ENCODE measurements around the gene DNHD1.
"Not testable (repeated sequence)": the region's sequence is repeated elsewhere in the genome, so short reads cannot be mapped to it uniquely, and the experiment has no call there.

The DNHD1 gene

GRCh38 chr11:6476571-6476970 is 20.5 kb upstream of the DNHD1 start:
- no peak for FAIRE-seq
- no peak for DNase-seq (ENCODE audit: insufficient read length, low spot score)

DNA sequence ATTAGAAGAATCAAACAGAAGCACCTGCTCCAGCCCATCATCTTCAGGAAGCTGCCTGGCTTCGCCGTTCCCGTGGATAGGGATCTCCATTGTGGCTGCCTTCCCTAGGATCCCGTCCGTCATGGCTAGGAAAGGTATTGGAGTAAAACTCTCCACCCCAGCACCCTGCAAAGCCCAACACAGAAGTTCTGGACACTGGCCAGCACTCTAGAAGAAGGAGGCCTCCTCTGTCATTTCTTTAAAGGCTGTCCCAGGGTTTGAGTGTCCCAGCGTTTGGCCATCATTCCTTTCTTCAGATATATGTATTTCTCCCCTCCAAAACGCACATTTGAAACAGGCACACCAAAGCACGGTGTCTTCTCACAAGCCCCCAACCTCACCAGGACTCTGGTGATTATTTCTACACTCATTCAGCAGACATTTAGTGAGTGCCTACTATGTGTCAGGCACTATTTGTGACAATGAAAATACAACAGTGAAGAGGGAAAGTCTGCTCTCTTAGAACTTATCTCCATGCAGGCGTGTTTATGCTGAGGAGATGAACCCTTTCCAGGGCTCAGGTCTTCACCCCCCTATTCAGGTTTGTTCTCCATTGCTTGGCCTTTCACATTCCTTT is 16.7 kb upstream of the DNHD1 start:
- DNase-seq (ENCODE audit: insufficient read length, low spot score) (no peak), FAIRE-seq (no peak)

DNA sequence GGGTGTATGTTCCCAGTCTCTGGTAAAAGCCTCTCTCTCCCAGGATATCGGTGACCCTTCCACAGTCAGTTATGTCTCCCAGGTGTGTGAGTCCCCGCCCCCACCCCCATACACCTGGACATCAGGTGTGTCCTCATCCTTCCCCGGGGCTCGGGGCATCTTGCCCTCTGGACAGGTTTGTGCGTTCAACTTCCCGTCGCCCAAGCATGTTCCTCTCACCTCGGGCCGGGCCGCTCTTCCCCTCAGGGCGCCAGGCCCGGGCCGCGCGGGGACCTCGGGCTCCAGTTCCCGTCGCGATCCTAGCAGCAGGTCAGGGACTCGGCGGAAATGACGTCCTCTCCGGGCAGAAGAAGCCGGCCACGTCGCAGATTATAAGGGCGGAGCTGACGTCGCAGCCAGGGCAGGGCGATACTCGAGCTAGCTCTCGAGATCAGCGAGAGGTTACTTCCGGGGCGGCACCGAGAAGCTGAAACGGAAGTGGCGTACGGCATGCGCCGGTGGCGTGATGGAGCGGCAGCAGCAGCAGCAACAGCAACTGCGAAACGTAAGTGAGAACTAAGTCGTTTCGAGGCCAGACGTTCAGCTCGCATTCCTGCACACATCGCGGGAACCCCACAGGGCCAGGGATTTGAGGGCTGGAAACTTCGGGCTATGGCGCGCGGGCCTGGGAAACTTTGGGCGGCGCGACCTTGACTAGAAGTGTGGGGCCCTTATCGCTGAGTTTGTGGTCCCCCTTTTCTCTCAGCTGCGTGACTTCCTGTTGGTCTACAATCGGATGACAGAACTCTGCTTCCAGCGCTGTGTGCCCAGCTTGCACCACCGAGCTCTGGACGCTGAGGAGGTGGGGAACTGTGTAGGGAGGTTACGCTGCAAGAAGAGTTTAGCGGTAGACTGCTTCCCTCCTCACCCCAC is 15.8 kb upstream of the DNHD1 start, which contains the start of the genes ARFIP2 and TIMM10B:
Gene ARFIP2, minus strand, starts transcription at position 320 of the 912 bp plus-strand sequence. CDS start 910 bp downstream, outside the sequence.
Gene TIMM10B, plus strand, starts transcription at position 490 of the 912 bp plus-strand sequence. Its CDS starts 16 bp downstream, at position 506.
- FAIRE-seq, result peak; percentile 99
- DNase-seq (ENCODE audit: insufficient read length, low spot score), result peak; percentile 99

DNA sequence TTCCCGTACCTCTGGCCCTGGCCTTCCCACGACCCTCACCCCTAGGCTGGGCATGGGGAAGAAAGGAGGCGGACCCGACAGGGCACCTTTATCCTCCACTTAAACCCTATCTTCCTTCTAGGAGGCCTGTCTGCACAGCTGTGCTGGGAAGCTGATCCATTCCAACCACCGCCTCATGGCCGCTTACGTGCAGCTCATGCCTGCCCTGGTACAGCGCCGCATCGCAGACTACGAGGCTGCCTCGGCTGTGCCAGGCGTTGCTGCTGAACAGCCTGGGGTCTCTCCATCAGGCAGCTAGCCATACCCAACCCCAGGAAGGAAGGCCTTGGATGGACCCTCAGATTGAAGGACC is 15.2 kb upstream of the DNHD1 start:
- DNase-seq (ENCODE audit: insufficient read length, low spot score) (no peak), FAIRE-seq (no peak)

DNA sequence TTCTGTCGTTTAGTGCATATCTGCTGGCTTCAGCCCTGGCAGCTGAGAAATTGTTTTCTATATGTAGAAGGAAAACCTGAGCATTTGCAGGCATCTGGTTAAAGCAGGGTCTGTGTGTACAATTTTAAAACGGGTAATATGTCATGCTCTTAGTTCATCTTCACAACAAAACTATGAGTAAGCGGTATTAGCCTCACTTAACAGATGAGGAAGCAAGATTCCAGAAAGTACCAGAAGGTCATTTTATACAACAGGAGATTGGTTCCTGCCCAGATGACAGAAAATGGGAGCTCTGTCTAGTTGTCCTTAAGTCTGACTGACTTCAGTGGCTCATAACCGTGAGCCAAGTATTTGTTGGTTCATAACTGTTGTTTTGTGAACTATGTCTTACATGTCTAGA is 14.6 kb upstream of the DNHD1 start:
- no peak for DNase-seq (ENCODE audit: insufficient read length, low spot score)
- FAIRE-seq, result no peak

- DNase-seq (ENCODE audit: insufficient read length, low spot score) (no peak), FAIRE-seq (no peak)
Measured at GRCh38 chr11:6483015-6483414, 14.1 kb upstream of the DNHD1 start.

DNA sequence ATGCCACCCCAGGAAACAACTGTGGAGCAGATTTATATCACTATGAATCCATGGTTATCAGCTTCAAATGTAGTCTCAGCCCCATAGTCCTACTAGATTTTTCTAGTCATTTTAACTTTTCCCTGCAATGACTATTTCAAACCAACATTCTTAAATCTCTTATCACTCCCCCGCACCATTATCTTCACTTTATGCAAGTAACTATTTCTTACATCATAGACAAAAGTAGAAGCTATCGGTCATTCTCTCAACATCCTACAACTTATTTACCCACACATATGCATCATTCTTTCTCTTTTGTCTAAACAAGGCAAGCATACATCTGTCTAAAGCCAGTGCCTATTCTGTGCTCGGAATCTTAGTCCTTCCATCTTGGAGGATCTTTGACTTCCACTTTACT is 11.4 kb upstream of the DNHD1 start:
- no peak for FAIRE-seq

GRCh38 chr11:6486256-6486655 is 10.8 kb upstream of the DNHD1 start:
- DNase-seq (ENCODE audit: insufficient read length, low spot score), result no peak
- no peak for FAIRE-seq

More for the DNA sequence above, 11.4 kb upstream of the DNHD1 start:
- no peak for DNase-seq (ENCODE audit: insufficient read length, low spot score)

DNA sequence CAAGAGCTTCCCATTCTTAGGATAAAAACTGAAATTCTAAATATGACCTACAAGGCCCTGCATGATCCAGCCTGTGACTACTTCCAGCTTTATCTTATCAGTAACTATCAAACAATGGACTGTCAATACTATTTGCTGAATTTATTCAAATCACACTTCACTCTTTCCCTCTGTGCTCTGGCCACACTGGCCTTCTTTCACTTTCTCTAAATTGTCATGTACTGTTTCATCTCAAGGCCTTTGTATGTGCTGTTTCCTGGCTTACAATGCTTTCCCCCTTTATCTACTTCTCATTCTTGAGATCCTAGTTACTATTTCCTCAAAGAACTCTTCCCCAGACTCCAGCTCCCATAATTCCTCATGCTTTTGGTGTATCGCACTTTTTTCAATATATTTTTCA is 10.1 kb upstream of the DNHD1 start:
- DNase-seq (ENCODE audit: insufficient read length, low spot score) (no peak), FAIRE-seq (no peak)

- FAIRE-seq (no peak), DNase-seq (ENCODE audit: insufficient read length, low spot score) (no peak)
Measured at GRCh38 chr11:6488342-6488741, 8.7 kb upstream of the DNHD1 start.

- DNase-seq (ENCODE audit: insufficient read length, low spot score), result no peak
- FAIRE-seq, result no peak
Measured at GRCh38 chr11:6488821-6489220, 8.3 kb upstream of the DNHD1 start.

DNA sequence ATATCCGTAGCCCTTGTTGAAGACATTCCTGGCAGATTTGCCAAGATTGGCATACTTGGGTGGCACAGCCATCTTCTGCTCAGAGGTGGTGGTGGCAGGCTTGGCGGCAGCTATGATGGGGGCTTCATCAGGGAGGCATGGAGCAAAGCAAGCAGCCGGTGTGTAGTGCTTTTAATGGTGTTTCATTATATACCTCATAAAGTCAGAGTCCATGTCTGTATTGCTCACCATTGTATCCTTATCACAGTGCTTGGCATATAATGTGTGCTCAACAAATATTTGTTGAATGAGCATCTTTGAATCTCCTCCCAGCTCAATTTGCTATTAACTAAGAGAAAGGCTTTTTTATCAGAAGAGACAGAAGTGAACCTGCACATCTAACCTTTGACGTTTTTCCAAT is 7.8 kb upstream of the DNHD1 start:
- no peak for DNase-seq (ENCODE audit: insufficient read length, low spot score)
- no peak for FAIRE-seq

DNA sequence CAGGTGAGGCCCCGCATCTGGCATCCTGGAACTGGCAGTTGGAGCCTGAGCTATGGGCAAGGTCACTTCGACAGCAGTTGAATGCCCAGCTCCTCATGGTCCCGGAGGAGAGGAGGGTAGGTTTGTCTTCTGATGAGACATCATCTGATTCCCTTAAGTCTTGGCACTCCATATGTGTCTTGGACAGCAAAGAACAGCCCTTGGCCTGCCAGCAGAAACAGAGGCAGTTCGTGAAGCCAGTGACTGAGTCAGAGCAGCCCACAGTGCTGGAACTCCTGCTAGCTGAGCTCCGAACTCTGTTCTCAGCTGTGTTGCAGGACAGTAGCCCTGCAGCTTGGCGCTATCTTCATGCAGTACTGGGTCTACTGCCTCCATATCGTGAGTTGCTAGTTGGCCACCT is 1.0 kb downstream of the DNHD1 start:
- FAIRE-seq (no peak), DNase-seq (ENCODE audit: insufficient read length, low spot score) (no peak)

- DNase-seq (ENCODE audit: insufficient read length, low spot score) (no peak), FAIRE-seq (no peak)
Measured at GRCh38 chr11:6498544-6498943, 1.5 kb downstream of the DNHD1 start.

- DNase-seq (ENCODE audit: insufficient read length, low spot score), result no peak
- FAIRE-seq, result no peak
Measured at GRCh38 chr11:6502382-6502781, 5.3 kb downstream of the DNHD1 start.

GRCh38 chr11:6504166-6504565 is 7.1 kb downstream of the DNHD1 start:
- no peak for DNase-seq (ENCODE audit: insufficient read length, low spot score)
- FAIRE-seq, result no peak

GRCh38 chr11:6505577-6506240 is 8.6 kb downstream of the DNHD1 start:
- DNase-seq (ENCODE audit: insufficient read length, low spot score) (peak; percentile 32), FAIRE-seq (peak; percentile 51)

- no peak for FAIRE-seq
- no peak for DNase-seq (ENCODE audit: insufficient read length, low spot score)
Measured at GRCh38 chr11:6516865-6517264, 19.8 kb downstream of the DNHD1 start.

DNA sequence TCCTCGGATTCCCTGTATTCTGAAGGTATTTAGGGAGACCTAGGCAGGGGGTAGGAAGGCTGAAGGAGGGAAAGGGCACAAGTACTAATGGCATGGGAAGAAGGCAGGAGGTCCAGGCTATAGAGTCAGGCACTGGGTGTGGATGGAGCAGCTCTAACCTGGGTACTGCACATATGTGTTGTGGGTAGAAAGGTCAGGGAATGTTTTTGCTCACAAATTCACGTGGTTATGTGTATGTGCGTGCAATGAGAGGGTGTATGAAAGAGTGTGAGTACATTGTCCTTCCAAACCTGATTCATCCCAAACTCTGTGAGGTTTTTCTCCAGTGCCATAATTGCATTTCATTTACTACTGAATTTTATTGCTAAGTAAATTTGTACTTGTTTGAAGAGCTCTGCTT is 23.2 kb downstream of the DNHD1 start:
- DNase-seq (ENCODE audit: insufficient read length, low spot score), result no peak
- no peak for FAIRE-seq

GRCh38 chr11:6521946-6522345 is 24.9 kb downstream of the DNHD1 start:
- FAIRE-seq; DNase-seq (ENCODE audit: insufficient read length, low spot score): not testable (repeated sequence)

DNA sequence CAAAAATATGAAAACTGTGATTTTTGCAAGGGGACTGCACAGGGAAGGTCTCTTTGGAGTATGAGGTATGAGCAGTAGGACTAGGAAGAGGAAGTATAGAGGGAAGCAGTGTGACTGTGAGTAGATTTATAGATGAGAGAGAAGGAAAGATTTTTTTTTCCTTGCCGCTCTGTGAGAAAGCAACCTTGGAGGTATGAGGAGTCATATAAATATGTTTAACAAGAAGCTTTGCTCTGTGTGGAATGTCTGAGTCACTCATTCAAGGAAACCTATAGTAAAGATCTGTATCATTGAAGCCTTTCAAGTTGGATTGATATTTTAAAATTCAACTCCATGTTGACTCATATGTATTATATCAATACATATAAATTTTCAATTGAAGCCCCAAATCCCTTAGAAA is 26.2 kb downstream of the DNHD1 start:
- FAIRE-seq (no peak), DNase-seq (ENCODE audit: insufficient read length, low spot score) (peak; percentile 42)
